MM.1S (cell line): ENCODE measurements around the gene BCAS4.
"Not testable (repeated sequence)": the region's sequence is repeated elsewhere in the genome, so short reads cannot be mapped to it uniquely, and the experiment has no call there.

ENCODE experiments used
- DNase-seq: peaks from one replicate; pipeline ENCODE4 v3.0.0-alpha.2; 2015
- H2AFZ ChIP-seq: fragments of 300-600 bp; sonication (generic); 2 replicates; pipeline ENCODE4 v1.6.0; 2016; ENCODE audit warnings: antibody characterized with exemption, low read length
- H3F3A ChIP-seq: fragments of 300-600 bp; sonication (generic); 2 replicates; pipeline ENCODE4 v1.6.1; 2016; ENCODE audit warnings: mild to moderate bottlenecking, antibody characterized with exemption, low read length, moderate library complexity, mixed read lengths; ENCODE audit not compliant: insufficient read depth
- H3K27ac ChIP-seq: fragments of 300-600 bp; sonication (generic); 2 replicates; pipeline ENCODE4 v1.5.1; 2016; ENCODE audit warnings: mild to moderate bottlenecking, low read length
- H3K27me3 ChIP-seq: fragments of 300-600 bp; sonication (generic); replicated peaks from 2 replicates; pipeline ENCODE4 v1.6.0; 2016; ENCODE audit warnings: low read length; ENCODE audit not compliant: insufficient read depth
- H3K36me3 ChIP-seq: fragments of 300-600 bp; sonication (generic); replicated peaks from 2 replicates; pipeline ENCODE4 v1.6.1; 2016; ENCODE audit warnings: mild to moderate bottlenecking, low read length, mixed read lengths; ENCODE audit not compliant: insufficient read depth
- H3K4me1 ChIP-seq: fragments of 300-600 bp; sonication (generic); 2 replicates; pipeline ENCODE4 v1.6.1; 2016; ENCODE audit warnings: low read length, mixed read lengths
- H3K4me2 ChIP-seq: fragments of 300-600 bp; sonication (generic); 2 replicates; pipeline ENCODE4 v1.6.0; 2016; ENCODE audit warnings: low read depth, low read length
- H3K4me3 ChIP-seq: fragments of 300-600 bp; sonication (generic); 2 replicates; pipeline ENCODE4 v1.5.1; 2016; ENCODE audit warnings: low read length, mixed read lengths
- H3K79me2 ChIP-seq: fragments of 300-600 bp; sonication (generic); 2 replicates; pipeline ENCODE4 v1.6.1; 2016; ENCODE audit warnings: mixed run types, low read length, mixed read lengths
- H3K9ac ChIP-seq: fragments of 300-600 bp; sonication (generic); 2 replicates; pipeline ENCODE4 v1.6.1; 2016; ENCODE audit warnings: low read length, mixed read lengths
- H3K9me2 ChIP-seq: fragments of 300-600 bp; sonication (generic); replicated peaks from 2 replicates; pipeline ENCODE4 v1.6.1; 2016; ENCODE audit warnings: mild to moderate bottlenecking, low read length, mixed read lengths; ENCODE audit not compliant: insufficient read depth
- H3K9me3 ChIP-seq: fragments of 300-600 bp; sonication (generic); replicated peaks from 2 replicates; pipeline ENCODE4 v1.6.1; 2016; ENCODE audit warnings: mild to moderate bottlenecking, low read length, mixed read lengths; ENCODE audit not compliant: insufficient read depth
- H4K20me1 ChIP-seq: fragments of 300-600 bp; sonication (generic); 2 replicates; pipeline ENCODE4 v1.6.1; 2016; ENCODE audit warnings: mild to moderate bottlenecking, low read length, moderate library complexity, mixed read lengths; ENCODE audit not compliant: insufficient read depth
- CTCF ChIP-seq: fragments of 300-600 bp; sonication (generic); IDR thresholded peaks from 2 replicates; pipeline ENCODE4 v1.5.1; 2016; ENCODE audit warnings: antibody characterized with exemption, low read length, mixed read lengths
- EZH2 ChIP-seq: fragments of 300-600 bp; sonication (generic); optimal IDR thresholded peaks from 2 replicates; pipeline ENCODE3; 2017; ENCODE audit warnings: low read depth, mild to moderate bottlenecking, antibody characterized with exemption, low read length, mixed read lengths
- EZH2phosphoT487 ChIP-seq: fragments of 300-600 bp; sonication (generic); IDR thresholded peaks from 2 replicates; pipeline ENCODE4 v1.6.1; 2018; ENCODE audit warnings: antibody characterized with exemption, low read length

Gene BCAS4

GRCh38 chr20:50879649-50880550, 85.0 kb downstream of the BCAS4 start:
- no peaks in the 10 kb centered on the region for H3K9me3 ChIP-seq
- TF ChIP-seq CTCF (no peak), EZH2 (no peak), EZH2phosphoT487 (no peak)

GRCh38 chr20:50881759-50882424, 87.0 kb downstream of the BCAS4 start:
- DNase-seq, H3K79me2 ChIP-seq, H3K4me2 ChIP-seq, H3K4me3 ChIP-seq, H3K27ac ChIP-seq, H3K4me1 ChIP-seq, H4K20me1 ChIP-seq, H2AFZ ChIP-seq, H3K27me3 ChIP-seq, H3K9me3 ChIP-seq, H3F3A ChIP-seq, H3K9ac ChIP-seq, H3K9me2 ChIP-seq, H3K36me3 ChIP-seq: not testable (repeated sequence)

More at GRCh38 chr20:50879649-50880550, 85.0 kb downstream of the BCAS4 start:
- Histone ChIP-seq H3K36me3 (no peaks in the 10 kb centered on the region), H2AFZ (no peak overlapping the region), H3K9me2 (no peaks in the 10 kb centered on the region), H3K79me2 (no peaks in the 10 kb centered on the region), H3K9ac (no peak overlapping the region), H4K20me1 (no peaks in the 10 kb centered on the region), H3F3A (no peaks in the 10 kb centered on the region; the same call in 1 of the 2 replicates), H3K4me1 (no peaks in the 10 kb centered on the region), H3K4me2 (no peak overlapping the region), H3K4me3 (no peak overlapping the region), H3K27ac (no peak overlapping the region), H3K27me3 (no peaks in the 10 kb centered on the region)
- no peak for DNase-seq

GRCh38 chr20:50883856-50884255, 89.0 kb downstream of the BCAS4 start:
- H3K27me3 ChIP-seq, result no peaks in the 10 kb centered on the region
- H4K20me1 ChIP-seq, result no peaks in the 10 kb centered on the region
- no peaks in the 10 kb centered on the region; the same call in 1 of the 2 replicates for H3F3A ChIP-seq
- no peak overlapping the region for H3K9ac ChIP-seq
- H3K9me2 ChIP-seq, result no peaks in the 10 kb centered on the region
- no peaks in the 10 kb centered on the region for H3K79me2 ChIP-seq
- H3K4me3 ChIP-seq, result no peak overlapping the region
- no peak overlapping the region for H3K27ac ChIP-seq
- no peaks in the 10 kb centered on the region for H3K9me3 ChIP-seq
- TF ChIP-seq EZH2 (no peak), EZH2phosphoT487 (no peak), CTCF (no peak)
- DNase-seq, result no peak
- no peaks in the 10 kb centered on the region for H3K4me1 ChIP-seq
- H2AFZ ChIP-seq, result no peak overlapping the region
- no peak overlapping the region for H3K4me2 ChIP-seq
- 0 out of 2 replicates have a peak, but pooled peaks cover 3% of the 10 kb centered on the region for H3K36me3 ChIP-seq
